Osteocyte (in vitro differentiated cells): ENCODE measurements around the gene GOLGA8Q. TPM values are rescaled to one million over a fixed set of nuclear protein-coding genes. Genes with fewer than 3 reads are reported as not detected.
A peak's percentile ranks its signal among the peaks of the same experiment; 100 is the strongest.
"Not testable (repeated sequence)": the region's sequence is repeated elsewhere in the genome, so short reads cannot be mapped to it uniquely, and the experiment has no call there.

Experiments used
- DNase-seq: peaks from one replicate; pipeline ENCODE4 v3.0.0; 2021; ENCODE audit warnings: mixed read lengths; ENCODE audit not compliant: unreplicated experiment; ENCODE audit errors: extremely low spot score
- H3K27ac Mint-ChIP-seq: one replicate; pipeline ENCODE4 v1.8.0; 2021; ENCODE audit warnings: mild to moderate bottlenecking, mixed read lengths; ENCODE audit not compliant: unreplicated experiment
- H3K27me3 Mint-ChIP-seq: one replicate; pipeline ENCODE4 v1.8.0; 2021; ENCODE audit warnings: mixed read lengths; ENCODE audit not compliant: unreplicated experiment
- H3K36me3 Mint-ChIP-seq: one replicate; pipeline ENCODE4 v1.8.0; 2021; ENCODE audit warnings: mixed read lengths; ENCODE audit not compliant: unreplicated experiment
- H3K4me1 Mint-ChIP-seq: one replicate; pipeline ENCODE4 v1.8.0; 2021; ENCODE audit warnings: mixed read lengths; ENCODE audit not compliant: unreplicated experiment
- H3K4me3 Mint-ChIP-seq: one replicate; pipeline ENCODE4 v1.8.0; 2021; ENCODE audit warnings: mild to moderate bottlenecking, moderate library complexity, mixed read lengths; ENCODE audit not compliant: unreplicated experiment
- H3K9me3 Mint-ChIP-seq: one replicate; pipeline ENCODE4 v1.8.0; 2021; ENCODE audit warnings: mixed read lengths; ENCODE audit not compliant: unreplicated experiment
- long read RNA-seq: library from polyadenylated mRNA; unstranded; transcript quantifications from one replicate; pipeline ENCODE4 v2.0.0, GENCODE V29; 2021
- total RNA-seq: library from RNA; stranded (reverse); gene quantifications from 2 replicates; pipeline ENCODE4 v1.2.1, GENCODE V29; 2021
- TF ChIP-seq, protein P1 (sequence below): fragments of 200-600 bp; sonication (generic); IDR thresholded peaks from 2 replicates; pipeline ENCODE4 v1.5.0; 2021; ENCODE audit warnings: antibody characterized with exemption, mild to moderate bottlenecking, moderate library complexity

Gene GOLGA8Q, protein sequence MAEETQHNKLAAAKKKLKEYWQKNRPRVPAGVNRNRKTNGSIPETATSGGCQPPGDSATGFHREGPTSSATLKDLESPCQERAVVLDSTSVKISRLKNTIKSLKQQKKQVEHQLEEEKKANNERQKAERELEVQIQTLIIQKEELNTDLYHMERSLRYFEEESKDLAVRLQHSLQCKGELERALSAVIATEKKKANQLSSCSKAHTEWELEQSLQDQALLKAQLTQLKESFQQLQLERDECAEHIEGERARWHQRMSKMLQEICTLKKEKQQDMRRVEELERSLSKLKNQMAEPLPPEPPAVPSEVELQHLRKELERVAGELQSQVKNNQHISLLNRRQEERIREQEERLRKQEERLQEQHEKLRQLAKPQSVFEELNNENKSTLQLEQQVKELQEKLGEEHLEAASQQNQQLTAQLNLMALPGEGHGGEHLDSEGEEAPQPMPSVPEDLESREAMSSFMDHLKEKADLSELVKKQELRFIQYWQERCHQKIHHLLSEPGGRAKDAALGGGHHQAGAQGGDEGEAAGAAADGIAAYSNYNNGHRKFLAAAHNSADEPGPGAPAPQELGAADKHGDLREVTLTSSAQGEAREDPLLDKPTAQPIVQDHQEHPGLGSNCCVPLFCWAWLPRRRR
- 1.3 and 1.6 TPM in 2 replicates for total RNA-seq
- long read RNA-seq, partial matches to known transcripts = 0 of 1 reads
- long read RNA-seq, other reads (novel, unspliced or antisense) = 1 of 1 reads

DNA sequence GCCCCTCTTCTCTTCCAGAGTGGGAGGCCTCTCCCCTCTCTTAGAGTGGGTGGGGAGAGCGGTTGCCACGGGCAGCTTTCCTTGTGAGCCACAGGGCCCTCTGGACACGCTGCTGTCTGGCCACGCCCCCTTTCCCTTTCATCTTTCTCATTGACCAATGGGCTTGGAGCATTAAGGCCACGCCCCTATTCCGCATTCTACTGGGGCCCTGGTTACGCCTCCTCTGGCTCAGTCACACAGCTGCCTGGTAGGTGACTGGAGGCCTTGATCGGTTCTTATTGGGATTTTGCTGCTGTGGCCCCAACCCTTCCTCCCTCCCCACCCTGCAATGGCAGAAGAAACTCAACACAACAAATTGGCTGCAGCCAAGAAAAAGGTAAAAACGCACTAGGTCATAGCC is at the start of gene GOLGA8Q:
Gene GOLGA8Q (plus strand): TSS at position 301 of the 400 bp plus-strand sequence. CDS start 28 bp downstream, at position 329.
- H3K9me3 Mint-ChIP-seq, H3K27me3 Mint-ChIP-seq, H3K4me1 Mint-ChIP-seq, H3K4me3 Mint-ChIP-seq, H3K36me3 Mint-ChIP-seq, H3K27ac Mint-ChIP-seq: not testable (repeated sequence)
- peak; percentile 19 for DNase-seq

DNA sequence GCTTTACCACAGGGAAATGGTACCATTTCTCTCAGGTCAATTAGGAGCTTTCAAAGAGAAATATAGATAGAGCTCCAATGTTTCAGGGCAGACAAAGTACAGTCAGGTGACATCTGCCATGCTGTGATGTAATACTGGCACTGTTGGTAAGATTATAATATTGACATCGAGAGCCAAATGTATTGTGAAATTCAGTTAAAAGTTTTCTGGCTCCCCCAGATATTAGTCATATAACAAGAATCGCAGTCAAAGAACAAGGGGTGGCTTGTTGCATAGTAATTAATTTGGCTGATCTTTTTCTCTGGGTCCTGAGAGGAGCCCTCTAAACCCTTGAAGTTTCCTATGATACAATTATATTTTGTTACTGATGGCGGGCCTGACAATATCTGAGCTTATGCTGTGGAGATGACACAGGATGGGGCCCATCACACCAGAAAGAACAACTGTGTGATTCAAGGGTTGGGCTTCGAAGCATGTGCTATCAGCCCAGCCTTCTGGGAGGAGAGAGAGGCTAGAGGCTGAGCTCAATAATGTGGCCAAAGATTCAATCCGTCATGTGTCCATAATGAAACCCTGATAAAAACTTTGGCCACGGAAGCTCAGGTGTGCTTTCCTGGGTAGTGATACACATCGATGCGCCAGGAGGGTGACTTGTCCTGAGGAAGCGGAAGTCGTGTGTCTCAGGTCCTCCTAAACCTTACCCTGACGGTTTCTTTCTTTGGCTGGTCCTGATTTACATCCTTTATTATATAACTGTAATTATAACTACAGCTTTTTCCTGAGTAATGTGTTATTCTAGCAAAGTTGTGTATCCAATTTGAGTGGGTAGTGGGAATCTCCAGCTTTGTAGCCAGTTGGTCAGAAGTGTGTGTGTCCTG is 48.7 kb upstream of the GOLGA8Q start:
- H3K27ac Mint-ChIP-seq, H3K4me3 Mint-ChIP-seq, DNase-seq, H3K27me3 Mint-ChIP-seq, H3K9me3 Mint-ChIP-seq, H3K36me3 Mint-ChIP-seq, H3K4me1 Mint-ChIP-seq: not testable (repeated sequence)

DNA sequence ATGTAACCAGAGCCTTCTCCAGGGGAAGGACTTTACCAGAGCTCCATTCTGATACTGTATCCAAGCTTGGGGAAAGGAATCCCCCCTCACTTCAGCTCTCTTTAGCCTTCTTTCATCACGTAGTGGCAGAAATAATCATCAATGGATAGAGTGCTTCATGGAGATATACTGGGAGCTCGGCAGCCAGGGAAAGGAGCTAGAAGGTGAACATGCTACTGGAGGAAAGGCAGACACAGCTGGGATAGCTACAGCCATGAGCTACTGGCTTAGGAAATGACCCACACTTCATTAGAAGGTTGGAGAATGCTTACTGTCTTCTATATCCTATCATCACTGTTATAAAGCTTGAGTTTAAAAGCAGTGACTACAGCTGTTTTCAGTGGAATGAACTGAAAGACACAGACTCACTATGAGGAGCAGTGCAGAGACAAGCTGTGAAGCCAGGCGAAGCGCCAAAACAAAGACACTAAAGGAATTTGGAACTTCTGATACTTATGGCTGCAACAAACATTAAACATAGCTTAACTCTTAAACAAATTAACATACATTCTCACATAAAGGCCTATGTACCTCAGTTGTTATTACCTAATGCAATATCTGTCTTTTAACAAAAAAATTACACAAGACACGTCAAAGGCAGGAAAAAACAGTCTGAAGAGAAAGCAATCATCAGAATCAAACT is 47.5 kb upstream of the GOLGA8Q start:
- H3K27me3 Mint-ChIP-seq, DNase-seq, H3K9me3 Mint-ChIP-seq, H3K36me3 Mint-ChIP-seq, H3K4me3 Mint-ChIP-seq, H3K4me1 Mint-ChIP-seq, H3K27ac Mint-ChIP-seq: not testable (repeated sequence)

DNA sequence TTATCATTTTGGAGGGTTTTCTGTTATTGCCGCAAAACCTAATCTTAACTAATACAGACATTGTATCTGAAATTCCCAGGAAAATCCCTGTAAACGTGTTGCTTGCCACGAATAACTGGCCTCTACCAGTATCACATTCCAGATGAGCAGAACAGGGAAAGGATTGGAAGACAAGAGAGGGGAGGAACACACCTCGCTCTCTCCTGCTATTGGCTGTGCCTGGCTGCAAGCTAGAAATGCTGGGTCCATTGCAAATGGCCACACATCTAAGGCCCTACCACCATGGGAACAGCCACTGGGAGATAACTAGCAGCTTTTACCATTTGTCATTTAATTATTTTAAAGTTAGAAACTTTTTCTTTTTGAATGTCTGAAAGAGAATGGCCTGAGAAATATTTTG is 37.3 kb upstream of the GOLGA8Q start:
- H3K27me3 Mint-ChIP-seq, DNase-seq, H3K4me3 Mint-ChIP-seq, H3K27ac Mint-ChIP-seq, H3K4me1 Mint-ChIP-seq, H3K36me3 Mint-ChIP-seq, H3K9me3 Mint-ChIP-seq: not testable (repeated sequence)

DNA sequence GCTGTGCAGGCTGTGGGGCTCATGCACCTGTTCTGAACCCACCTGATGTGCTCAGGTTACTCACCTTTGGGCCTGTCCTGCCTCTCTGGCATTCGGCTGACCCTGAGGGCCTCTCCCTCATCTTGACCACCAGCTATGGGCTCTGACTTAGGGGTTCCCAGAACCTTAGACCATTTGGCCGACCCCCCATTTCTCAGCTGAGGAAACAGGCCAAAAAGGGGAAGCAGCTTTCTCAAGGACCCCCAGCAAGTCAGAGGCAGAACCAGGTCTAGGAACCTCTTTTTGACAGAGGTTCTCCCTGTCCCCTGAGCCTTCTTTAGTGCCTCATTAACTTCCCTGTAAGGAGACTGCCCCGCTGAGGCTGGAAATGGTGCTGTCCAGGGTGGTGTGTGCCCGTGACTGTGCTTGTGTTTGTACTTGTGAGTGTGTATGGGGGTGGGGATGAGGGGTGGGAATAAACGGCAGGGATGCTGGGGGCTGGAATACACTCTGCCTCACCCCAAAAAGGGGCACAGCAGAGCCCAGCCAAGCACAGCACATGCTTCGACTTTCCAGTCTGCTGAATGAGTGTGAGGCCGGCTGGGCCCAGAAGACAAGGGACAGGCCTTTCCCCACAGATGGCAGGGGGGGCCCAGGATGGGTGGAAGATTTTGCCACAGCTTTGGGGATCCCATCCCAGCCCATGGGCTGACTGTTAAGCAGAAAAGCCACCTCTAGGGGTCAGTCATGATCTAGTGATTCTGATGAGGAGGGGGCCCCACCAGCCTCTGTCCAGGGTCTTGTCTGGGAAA is 28.2 kb upstream of the GOLGA8Q start:
- DNase-seq, H3K27ac Mint-ChIP-seq, H3K4me1 Mint-ChIP-seq, H3K36me3 Mint-ChIP-seq, H3K4me3 Mint-ChIP-seq, H3K9me3 Mint-ChIP-seq, H3K27me3 Mint-ChIP-seq: not testable (repeated sequence)
- TF ChIP-seq, protein P1, sequence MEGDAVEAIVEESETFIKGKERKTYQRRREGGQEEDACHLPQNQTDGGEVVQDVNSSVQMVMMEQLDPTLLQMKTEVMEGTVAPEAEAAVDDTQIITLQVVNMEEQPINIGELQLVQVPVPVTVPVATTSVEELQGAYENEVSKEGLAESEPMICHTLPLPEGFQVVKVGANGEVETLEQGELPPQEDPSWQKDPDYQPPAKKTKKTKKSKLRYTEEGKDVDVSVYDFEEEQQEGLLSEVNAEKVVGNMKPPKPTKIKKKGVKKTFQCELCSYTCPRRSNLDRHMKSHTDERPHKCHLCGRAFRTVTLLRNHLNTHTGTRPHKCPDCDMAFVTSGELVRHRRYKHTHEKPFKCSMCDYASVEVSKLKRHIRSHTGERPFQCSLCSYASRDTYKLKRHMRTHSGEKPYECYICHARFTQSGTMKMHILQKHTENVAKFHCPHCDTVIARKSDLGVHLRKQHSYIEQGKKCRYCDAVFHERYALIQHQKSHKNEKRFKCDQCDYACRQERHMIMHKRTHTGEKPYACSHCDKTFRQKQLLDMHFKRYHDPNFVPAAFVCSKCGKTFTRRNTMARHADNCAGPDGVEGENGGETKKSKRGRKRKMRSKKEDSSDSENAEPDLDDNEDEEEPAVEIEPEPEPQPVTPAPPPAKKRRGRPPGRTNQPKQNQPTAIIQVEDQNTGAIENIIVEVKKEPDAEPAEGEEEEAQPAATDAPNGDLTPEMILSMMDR = peak; percentile 6

DNA sequence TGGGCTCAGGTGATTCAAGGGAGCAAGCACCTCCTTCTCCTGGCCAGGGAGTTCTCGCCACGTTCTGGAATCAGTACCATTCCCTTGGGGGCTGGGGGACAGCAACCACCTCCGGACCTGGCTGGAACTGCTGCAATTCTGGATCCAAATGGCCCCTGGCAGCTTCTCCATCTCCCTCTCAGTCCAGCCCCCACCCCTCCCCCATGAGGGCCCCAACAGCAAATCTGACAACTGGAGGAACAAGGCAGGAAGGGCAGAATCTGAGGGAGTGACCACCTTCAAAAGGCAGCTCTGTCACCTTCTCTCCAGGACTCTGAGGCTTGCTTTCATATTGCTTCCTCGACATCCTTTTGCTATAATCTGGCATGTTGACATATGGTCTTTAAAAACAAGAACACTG is 25.9 kb upstream of the GOLGA8Q start:
- not testable (repeated sequence) for DNase-seq, H3K4me1 Mint-ChIP-seq, H3K27me3 Mint-ChIP-seq, H3K4me3 Mint-ChIP-seq, H3K36me3 Mint-ChIP-seq, H3K9me3 Mint-ChIP-seq, H3K27ac Mint-ChIP-seq

DNA sequence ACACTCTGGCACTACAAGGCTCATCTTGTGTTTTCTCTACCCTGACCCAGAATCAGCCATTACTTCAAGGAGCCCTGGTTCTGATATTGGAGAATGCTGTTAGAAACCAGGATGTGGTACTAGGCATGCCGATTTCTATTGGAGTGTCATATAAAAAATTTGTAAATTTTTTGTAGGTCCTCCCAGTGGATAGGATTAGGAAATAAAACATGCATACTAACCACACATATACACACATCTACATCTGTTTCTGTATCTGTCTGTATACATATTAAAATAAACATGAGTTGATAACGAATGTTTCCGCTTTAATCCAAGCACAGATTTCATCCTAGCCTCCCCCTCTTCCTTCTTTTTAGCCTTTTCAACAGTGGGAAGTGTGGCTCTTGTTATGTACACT is 22.8 kb upstream of the GOLGA8Q start:
- not testable (repeated sequence) for H3K27ac Mint-ChIP-seq, H3K4me1 Mint-ChIP-seq, H3K4me3 Mint-ChIP-seq, H3K9me3 Mint-ChIP-seq, H3K27me3 Mint-ChIP-seq, H3K36me3 Mint-ChIP-seq, DNase-seq
